GM12878 (cell line): ENCODE measurements around the gene F10. TPM values are rescaled to one million over a fixed set of nuclear protein-coding genes. Genes with fewer than 3 reads are reported as not detected.

Source experiments
- CUX1 ChIP-seq: IDR thresholded peaks from 2 replicates; pipeline ENCODE4 v1.6.1; 2012; ENCODE audit warnings: improper control_type of control experiment, low read depth, low read length; ENCODE audit not compliant: insufficient replicate concordance
- HDAC6 ChIP-seq: fragments of 200-600 bp; sonication (generic); IDR thresholded peaks from one replicate; pipeline ENCODE4 v1.8.0; 2017; ENCODE audit warnings: antibody characterized with exemption; ENCODE audit not compliant: unreplicated experiment
- NKRF ChIP-seq: fragments of 450-650 bp; conservative IDR thresholded peaks from 2 replicates; pipeline ENCODE4 v1.6.1; 2017; ENCODE audit warnings: mild to moderate bottlenecking, moderate library complexity
- RCOR1 ChIP-seq: conservative IDR thresholded peaks from 2 replicates; pipeline ENCODE4 v1.6.1; 2012; ENCODE audit warnings: low read depth, low read length, improper control_type of control experiment
- ZBED1 ChIP-seq: IDR thresholded peaks from 2 replicates; pipeline ENCODE4 v1.6.1; 2016; ENCODE audit warnings: borderline replicate concordance
- ZNF622 ChIP-seq: fragments of 450-650 bp; IDR thresholded peaks from 2 replicates; pipeline ENCODE4 v1.6.1; 2017; ENCODE audit warnings: mild to moderate bottlenecking, inconsistent platforms
- ZNF687 ChIP-seq: fragments of 450-650 bp; IDR thresholded peaks from 2 replicates; pipeline ENCODE4 v1.6.1; 2017; ENCODE audit warnings: mild to moderate bottlenecking, moderate library complexity
- polyA plus RNA-seq, 11 experiments: library from polyadenylated mRNA; depleted of rRNA in 4 of 11; unstranded in 6 of 11; stranded (reverse) in 5 of 11; fragments of >200 nt; fragmentation: Nextera tagmentation in 4 of 11; fragmentation: Illumina TruSeq in 1 of 11; extraction: Ambion mirVana in 4 of 11; extraction: Trizol in 1 of 11; gene quantifications; 1 replicate in 1 of 11; 2 replicates in 10 of 11; pipeline versions ENCODE4 v1.2.1 to v1.2.3, GENCODE V29; 2011 to 2016; ENCODE audit warnings: inconsistent platforms in 2 of 11, missing spikeins in 2 of 11, low read depth in 1 of 11
- total RNA-seq, 4 experiments: library from RNA; depleted of rRNA in 3 of 4; stranded (reverse); fragments of >200 nt in 3 of 4; fragmentation: Illumina TruSeq in 1 of 4; extraction: Trizol in 1 of 4; gene quantifications; 2 replicates each; pipeline versions ENCODE4 v1.2.1 to v1.2.3, GENCODE V29; 2013 to 2021

The F10 gene
- total and polyA plus RNA-seq, 10 of the 15 experiments (the other 5 are each of a cell fraction or from before 2014, with no cell fraction given): not detected

GRCh38 chr13:113178070-113178895 is 55.7 kb downstream of the F10 start (continued):
- TF ChIP-seq ZNF687: no peak
- TF ChIP-seq NKRF: no peak
- TF ChIP-seq CUX1: no peak
- no peak for TF ChIP-seq HDAC6
- TF ChIP-seq RCOR1: no peak
- no peak for TF ChIP-seq ZNF622
- no peak for TF ChIP-seq ZBED1
